Activated T-cell treated with anti-CD3 and anti-CD28 coated beads for 1 hour (primary cell): Measurements from ENCODE around the gene PLCB4.

Source experiments
- DNase-seq: peaks from one replicate; pipeline ENCODE4 v3.0.0-alpha.2; 2020; ENCODE audit warnings: low read depth

Gene PLCB4

DNA sequence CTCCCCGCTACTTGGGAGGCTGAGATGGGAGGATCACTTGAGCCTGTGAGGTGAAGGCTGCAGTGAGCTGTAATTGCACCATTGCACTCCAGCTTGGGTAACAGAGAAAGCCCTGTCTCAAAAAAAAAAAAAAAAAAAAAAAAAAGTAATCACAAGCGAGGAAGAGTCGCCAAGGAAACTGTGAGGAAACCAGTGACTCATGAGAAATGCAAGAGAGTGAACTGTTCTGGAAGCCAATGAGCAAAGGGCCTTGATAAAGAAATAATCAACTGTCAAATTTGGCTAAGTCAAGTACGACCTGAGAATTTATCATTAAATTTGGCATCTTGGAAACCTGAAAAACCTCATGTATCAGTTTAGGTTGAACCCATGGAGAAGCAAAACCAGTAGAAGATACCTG is 429.4 kb downstream of the PLCB4 start:
- no peak for DNase-seq

DNA sequence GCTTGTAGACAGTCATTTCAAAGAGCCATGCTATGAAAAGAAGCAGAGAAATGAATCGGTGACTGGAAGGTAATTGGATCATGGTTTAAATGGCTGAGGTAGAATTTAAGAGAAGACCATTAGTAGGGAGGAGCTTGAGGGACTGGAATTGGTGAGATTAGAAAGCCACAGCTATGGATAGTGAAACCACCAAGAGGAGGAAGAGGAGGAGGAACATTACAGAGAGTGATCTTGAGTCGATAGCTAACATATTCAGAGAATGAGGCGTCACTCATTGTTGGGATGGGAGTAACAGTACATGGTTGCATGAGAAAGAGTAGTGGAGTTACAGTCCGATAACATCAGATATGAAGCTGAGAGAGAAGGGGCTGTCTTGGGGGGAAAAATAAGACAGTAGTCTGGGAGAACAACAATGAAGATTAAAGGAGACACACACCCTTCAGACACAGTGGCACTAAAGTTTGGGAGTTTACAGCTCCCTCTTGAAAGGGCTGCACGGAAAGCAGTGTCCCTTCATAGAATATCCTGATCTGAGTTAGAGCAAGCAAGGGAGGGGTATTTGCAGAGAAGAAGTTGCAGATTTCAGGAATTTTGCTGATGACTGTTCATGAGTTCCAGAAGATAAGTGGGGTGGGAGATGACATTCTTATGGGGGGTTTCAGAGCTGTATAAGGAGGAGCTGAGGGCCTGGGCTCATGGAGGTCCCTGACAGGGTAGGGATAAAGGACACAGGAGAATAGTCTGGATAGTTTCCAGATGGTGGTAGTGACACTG is 430.4 kb downstream of the PLCB4 start:
- no peak for DNase-seq

DNA sequence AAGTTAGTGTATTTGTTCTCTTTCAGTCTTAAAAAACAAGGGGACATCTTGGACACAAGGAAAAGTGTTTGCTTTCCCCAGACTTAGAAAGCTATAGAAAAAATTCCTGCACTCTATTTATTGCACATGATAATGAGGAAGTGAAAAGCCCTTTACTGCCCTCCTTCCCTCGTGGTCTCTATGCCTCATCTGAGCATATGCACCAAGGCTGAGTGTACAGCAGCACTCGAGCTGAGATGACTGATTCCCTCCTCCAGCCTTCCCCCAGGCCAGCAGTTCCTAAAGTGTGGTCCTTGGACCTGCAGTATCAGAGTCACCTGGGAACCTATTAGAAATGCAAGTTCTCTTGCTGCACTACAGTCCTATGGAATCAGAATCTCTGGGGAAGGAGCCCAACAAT is 431.2 kb downstream of the PLCB4 start:
- DNase-seq: no peak

DNA sequence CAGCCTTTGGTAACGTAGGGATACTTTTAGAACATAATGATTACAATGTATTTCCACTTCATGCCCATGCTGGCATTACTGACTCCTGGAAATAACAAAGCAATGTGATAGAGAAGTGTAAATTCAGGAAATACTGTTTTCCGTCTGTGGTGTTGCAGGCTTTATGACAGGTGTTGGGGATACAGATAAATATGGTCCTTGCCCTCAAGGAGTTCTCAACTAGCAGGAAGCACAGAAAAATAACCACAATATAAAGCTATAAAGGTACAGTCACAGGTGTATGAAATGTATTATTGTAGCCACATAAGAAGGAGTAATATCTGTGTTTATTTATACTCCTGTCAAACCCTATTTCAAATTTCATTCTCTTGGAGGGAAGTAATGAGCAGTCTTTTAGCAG is 432.6 kb downstream of the PLCB4 start:
- DNase-seq: no peak

DNA sequence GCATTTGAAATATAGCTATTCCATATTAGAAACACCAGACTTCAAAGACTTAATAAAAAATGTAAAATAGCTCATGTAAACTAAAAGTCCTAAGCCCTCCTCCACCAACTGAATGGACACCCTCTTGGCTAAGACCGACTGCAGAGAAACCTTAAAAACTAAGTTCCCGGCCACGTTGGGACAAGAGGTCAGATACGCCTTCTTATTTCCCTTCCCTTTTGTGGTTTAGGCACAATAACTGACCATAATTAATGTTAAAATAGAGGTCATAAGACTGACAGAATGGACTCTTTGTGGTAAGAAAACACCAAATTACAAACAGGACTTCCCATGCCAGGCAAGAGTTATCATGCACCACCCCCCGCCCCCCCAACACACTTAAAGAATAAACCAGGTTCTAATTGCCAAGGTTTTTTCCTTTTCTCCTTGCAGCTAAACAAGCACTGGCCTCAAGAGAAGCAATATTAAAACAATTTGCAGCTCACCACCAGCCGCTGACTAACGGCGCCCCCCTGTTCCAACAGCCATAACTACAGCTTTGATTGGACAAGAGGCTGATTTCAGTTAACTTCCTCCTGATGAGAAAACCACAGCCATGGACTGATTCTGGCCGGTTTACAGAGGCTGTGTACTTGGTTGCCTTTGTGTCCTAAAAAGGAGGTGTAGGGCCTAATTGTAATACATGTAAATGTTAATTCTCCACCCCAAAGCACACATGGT is 434.8 kb downstream of the PLCB4 start:
- no peak for DNase-seq

DNA sequence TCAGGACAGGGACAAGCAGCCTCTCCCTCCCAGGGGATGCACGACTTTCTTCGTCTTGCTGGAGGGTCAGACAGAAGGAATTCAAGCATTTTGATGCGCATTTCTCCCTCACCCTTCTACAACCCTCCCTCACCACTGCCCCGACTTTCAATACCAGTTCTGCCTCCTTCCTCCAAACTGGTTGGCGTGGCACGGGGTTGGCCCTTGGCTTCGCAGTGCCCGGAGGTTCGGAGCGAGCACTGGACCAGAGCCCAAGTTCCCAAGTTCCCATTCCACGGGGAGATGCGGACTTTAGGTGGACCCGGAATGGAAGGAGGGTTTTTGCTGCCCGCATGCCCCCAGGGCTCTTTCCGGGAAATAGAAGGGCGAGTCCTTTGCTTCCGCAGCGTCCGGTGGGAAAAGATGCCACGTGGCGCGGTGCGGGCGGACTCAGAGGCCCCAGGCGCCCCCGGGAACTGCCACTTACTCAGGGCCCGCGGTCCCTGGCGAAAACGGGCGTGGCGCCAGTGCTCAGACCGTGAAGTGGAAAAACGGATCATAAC is 437.5 kb downstream of the PLCB4 start:
- DNase-seq: no peak

DNA sequence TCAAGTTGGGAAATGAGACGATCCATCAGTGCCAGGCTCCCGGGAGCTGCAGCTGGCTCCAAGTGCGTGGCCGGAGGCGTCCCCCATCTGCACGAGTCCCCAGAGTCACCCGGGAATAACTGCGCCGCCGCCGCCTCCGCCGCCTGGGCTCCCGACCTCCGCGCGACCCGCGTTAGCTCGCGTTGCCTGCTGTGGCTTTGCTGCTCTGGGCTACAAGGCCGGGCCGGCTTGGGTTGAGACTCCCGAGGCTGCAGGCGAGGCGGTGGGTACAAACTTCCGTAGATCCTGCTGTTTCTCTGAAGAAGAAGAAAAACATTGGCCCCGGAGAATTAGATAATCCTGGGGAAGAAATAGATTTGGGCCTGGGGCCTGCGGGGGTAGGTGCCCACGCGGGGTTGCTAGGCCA is 438.1 kb downstream of the PLCB4 start:
- DNase-seq: no peak

DNA sequence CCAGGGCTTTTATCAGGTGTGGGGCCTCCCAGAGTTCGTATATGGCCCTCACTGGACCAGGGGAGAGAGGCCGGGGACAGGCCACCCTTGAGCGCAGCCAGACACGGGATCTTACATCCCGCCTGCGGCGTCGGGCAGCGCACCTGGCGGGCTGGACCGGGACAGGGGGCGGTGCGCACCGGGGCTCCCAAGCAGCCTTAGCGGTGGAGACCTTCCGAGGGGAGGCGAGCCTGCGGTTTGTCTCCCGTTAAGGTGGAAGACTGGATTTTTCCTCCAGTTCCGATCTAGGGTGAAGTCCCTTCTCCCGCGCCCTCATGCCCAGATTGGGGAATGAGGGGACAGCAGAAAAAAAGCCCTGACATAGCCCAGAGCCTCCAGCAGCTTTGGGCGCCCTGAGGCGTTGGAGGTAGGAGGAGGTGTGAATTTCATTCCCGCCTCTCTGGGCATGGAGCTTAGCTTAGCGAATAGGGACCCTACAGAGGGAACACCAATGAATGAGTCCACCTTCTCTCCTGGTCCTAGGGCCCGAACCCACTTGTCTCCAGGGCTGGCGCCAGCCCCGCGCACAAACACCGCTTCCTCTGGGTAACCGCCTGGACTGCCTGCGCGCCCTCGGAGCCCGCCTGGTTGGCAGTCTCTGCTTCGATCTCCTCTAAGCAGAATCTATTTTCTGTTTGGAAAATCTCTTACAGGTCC is 438.8 kb downstream of the PLCB4 start:
- DNase-seq: no peak

DNA sequence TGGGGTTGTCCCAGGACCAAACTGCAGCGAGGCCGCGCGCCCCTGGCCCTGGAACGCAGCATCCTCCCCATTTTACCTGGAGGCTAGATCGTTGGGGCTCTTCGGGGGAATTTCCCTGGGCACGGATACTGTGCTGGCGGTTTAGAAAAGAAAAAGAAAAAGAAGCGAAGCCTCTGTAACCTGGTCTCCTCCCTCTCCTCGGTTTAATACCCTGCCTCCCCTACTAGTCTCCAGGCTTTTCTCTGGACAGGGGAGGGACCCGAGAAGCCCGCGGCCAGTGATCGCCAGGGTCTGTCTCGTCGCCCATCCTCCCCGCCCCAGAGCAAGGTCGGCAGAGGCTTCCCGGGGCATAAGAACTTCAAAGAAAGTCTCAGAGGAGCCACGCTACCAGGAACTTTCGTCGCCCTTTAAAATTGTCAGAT is 439.4 kb downstream of the PLCB4 start:
- DNase-seq: no peak

DNA sequence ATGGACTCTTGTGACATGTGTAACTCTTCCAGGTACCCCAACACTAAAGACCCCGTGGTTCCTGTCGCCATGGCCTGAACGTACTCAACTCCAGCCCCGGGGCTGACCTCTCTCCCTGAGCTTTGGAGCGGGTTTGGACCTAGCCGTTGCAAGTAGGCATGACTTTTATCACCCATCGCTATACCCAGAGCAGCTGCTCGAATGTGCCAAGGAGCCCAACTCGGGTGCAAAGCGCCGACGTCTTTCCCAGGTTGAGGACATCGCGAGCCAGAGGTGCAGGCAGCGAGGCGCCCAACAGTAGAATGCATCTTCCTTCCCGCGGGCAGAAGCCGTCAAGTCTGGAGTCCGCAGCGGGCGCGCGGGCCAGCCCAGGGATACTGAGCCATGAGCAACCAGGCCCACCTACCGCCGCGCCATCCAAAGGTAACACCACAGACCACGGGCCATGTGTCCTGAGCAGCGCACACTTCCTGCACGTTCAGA is 439.9 kb downstream of the PLCB4 start:
- no peak for DNase-seq

DNA sequence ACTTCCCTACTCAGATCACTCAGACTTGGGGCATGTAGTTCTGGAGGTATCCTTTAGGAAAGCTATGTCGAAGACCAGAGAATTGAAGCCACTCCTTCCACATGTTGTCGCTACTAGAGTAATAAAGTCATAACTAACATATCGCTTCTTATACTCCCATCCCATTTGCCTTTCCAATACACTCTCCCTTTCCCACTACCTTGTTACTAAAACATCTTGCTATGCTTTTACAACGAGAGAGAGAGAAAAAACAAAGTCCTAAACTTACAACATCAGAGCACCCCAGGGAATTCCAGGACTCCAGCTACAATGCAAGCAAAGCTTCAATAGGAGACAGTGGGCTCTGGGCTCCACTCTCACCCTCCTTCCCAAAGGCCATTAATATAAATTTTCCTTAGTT is 440.4 kb downstream of the PLCB4 start:
- no peak for DNase-seq

DNA sequence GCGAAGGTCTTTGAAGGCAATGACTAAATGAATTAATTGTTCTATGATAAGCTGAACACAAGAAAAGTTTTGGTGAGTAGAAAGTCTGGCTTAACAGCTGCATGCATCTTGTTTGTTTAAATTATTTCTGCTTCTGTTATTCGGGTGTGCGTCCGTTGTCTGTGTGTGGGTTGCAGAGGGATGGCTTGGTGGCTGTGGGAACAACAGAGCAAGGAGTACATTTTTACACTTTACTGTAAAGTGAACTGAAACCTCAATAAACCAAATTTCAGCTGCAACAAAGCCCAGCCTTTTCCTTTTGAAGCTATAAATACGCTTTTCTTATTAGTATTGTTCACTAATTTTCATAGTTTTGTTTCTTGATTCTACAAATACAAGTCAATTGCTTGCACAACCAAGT is 442.0 kb downstream of the PLCB4 start:
- DNase-seq: no peak

DNA sequence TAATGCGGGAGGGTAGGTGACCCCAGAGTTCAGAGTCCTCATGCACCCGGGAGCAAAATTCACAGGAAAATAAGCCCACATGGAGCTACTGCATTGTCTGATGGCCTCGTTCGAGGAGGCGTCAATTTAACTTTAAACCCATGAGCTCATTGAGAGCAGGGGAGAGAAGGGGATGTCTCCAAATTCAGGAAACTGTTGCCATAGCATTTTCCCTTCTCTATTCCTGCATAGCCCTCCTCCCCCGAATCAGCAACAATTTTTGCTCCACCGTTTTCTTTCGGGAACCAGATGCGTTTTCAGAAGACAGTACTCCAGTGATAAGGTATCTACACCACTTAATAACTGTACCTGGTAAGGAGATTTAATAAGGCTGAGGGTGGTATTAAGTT is 445.2 kb downstream of the PLCB4 start:
- DNase-seq: no peak

DNA sequence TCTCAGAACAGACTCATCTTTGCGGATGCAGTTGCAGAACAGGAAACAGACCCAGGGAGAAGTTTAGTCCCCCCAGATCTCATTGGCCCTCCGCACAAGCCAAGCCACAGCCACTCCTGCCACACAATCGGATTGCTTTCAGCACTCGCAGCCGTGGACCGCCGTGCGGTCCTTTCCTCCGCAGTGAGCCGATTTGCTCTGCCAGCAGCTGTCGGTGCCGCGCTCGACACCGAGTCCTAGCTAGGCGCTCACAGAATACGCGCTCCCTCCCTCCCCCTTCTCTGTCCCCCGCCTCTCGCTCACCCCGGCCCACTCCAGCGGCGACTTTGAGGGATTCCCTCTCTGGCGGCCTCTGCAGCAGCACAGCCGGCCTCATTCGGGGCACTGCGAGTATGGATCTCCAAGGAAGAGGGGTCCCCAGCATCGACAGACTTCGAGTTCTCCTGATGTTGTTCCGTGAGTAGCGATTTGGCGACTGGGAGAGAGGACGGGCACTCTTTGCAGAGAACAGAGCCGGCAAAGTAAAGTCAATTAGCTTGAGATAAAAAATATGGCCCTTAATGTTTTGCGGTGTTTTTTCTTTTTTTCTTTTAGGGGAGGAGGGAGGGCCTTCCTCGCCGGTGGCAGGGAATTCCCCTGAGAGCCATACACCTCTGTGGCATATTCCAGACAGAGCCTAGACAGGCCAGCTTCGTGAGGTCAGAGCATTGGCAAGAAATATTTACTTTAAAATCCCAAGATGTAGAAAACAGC is 445.8 kb downstream of the PLCB4 start, which contains the start of gene LAMP5:
Gene LAMP5 (plus strand): TSS at position 130 of the 753 bp plus-strand sequence. CDS start 263 bp downstream, at position 393.
- no peak for DNase-seq

DNA sequence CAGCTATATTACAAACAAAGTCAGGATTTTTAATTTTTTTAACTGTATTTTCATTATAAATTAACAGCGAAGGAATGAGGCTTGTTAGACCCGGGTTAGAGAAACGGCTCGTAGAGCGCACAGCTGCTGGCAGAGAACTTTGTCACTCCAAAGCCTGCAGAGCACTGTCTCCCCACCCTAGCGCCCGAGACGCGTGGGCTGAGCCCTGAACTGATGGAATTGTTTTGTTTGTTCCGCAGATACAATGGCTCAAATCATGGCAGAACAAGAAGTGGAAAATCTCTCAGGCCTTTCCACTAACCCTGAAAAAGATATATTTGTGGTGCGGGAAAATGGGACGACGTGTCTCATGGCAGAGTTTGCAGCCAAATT is 446.3 kb downstream of the PLCB4 start:
- DNase-seq: no peak

DNA sequence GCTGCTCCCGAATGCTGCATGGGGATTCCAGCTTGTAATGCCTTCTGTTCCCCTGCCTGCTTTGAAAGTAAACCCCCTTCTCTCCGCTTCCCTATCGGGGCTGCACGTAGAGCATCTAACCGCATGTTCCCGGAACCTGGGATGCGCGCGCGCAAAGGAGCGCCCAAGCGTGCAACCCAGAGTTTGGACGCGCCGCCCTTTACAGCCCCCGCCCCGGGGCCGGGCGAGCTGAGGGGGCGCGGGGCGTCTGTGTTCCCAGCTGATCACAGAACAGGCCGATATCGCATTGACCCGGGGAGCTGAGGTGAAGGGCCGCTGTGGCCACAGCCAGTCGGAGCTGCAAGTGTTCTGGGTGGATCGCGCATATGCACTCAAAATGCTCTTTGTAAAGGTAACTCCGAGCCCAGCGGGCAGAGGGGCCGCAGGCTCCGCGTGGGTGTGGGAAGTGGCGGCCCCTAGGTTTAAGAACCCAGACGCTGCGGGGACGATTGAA is 446.9 kb downstream of the PLCB4 start:
- DNase-seq: no peak

DNA sequence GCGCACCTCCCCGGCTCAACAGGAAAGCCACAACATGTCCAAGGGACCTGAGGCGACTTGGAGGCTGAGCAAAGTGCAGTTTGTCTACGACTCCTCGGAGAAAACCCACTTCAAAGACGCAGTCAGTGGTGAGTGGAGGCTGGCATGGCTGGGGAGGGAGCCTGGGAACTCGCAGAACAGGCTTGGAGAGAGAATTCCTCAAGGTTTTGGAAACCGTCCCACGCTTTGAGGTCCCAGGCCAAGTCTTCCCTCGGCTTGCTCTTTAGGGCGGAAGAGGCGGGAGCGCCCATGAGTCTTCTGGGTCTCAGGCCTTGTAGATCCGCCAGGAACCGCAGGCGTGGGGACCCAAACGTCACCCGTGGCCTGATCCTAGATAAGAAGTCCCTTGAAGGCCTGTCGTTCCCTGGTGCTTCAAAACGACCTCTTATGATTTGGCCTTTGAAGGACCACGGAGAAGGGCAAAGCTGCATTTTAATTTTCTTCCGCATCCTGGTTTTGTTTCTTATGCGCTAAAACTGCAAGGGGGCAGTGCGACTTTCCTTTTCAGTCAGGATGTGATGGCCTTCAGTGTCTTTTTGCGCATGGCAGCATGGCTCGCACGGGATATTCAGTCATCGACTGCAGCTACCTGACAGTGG is 447.5 kb downstream of the PLCB4 start:
- DNase-seq: no peak

DNA sequence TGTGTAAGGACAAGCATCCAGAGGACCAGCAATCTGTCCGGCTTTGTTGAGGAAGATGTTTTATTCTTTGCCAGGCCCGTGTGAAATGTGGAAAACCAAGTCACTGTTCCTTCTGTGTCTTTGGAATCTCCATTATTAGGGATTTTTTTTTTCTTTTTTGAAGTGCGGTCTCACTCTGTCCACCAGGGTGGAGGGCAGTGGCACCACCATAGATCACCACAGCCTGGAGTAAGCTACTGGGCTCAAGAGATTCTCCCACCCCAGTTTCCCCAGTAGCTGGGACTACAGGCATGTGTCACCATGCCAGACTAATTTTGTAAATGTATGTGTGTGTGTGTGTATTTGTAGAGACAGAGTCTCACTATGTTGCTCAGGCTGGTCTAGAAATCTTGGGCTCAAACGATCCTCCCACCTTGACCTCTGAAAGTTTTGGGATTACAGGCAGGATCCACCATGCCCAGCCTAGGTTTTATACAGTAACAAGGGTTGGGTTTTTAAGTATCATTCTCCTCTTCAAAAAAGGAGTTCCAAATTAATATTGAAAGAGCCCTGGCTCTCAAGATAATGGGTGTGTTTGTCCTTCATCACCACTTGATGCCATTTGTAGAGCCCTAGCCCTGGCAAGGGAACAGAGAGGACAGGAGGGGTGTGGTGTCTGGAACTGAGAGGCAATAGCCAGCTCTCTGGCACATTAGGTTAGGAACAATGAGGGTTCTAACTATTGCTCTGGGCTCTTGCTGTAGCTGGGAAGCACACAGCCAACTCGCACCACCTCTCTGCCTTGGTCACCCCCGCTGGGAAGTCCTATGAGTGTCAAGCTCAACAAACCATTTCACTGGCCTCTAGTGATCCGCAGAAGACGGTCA is 448.6 kb downstream of the PLCB4 start:
- no peak for DNase-seq

DNA sequence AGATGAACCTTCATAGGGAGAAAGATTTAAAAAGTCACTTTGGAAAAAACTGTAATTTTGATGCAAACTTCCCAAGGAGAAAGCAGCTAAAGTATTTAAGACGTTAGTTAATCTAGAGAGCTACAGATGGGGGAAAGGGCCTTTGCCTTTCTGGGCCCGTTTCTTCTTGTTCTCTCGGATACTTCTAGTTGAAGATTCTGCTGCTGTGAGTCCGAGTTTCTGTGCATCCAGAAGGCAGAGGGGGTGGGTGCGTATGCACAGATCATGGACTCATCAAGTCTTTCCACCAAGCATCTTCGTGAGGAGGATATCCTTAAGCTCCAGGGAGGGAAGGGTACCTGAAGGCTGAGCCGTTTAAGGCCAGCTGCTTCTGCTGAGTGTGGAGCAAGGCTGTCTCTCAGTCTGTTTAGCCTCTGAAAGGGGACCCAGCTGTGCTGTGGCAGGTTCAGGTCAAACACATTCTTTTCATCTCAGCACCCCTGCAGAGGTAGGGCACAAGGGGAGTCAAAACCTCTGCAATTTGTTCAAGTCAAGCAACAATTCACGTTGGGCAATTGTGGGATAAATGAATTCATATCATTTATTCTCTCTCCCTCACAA is 449.8 kb downstream of the PLCB4 start:
- no peak for DNase-seq

DNA sequence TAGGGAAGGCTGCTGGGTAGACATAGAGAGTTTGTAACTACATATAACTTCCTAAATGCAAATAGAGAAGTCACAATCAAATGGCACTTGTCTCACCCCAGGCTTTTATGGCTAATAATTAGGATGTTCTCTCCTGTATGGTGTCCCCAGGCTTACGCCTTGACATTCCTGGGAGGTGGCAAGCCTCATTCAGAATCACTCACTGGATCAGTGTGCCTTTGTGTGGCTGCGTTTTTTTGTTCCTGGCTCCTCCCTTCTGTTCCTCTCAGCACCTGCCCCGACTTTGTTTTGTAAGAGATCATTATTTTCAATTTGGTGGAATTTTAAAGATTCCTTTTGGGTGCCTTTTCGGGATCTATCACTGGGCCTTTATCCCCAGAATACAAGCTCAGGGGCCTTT is 451.2 kb downstream of the PLCB4 start:
- no peak for DNase-seq
